GM18520 (cell line): ENCODE measurements around the gene CNN2.

Experiments
- ATAC-seq: cut with Tn5 transposase; IDR thresholded peaks from one replicate; pipeline ENCODE4 v1.9.1; 2021; ENCODE audit not compliant: unreplicated experiment

CNN2 gene

GRCh38 chr19:1026783-1027649 is 608 bp downstream of the CNN2 start:
- ATAC-seq, result no peak

DNA sequence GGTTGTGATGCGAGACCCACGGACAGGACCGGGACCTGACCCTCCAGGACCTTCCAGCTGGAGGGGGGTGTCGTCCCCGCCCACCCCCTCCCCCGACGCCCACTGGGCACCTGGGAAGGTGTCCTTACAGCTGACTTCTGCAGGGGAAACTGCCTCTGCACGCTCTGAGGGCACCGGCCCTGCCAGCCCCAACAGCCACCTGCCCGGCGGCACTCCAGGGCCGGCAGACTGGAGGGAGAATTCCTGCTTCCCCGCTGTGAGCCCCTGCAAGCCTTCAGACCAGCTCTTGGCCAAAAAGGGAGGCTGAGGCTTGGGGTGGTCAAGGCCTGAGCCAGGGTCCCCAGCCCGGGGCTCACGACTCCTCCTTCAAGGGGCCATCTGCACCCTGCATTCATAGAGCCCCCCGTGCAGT is 1.2 kb downstream of the CNN2 start:
- ATAC-seq, result no peak

- ATAC-seq, result no peak
Observed at GRCh38 chr19:1028062-1028926, 1.9 kb downstream of the CNN2 start.

DNA sequence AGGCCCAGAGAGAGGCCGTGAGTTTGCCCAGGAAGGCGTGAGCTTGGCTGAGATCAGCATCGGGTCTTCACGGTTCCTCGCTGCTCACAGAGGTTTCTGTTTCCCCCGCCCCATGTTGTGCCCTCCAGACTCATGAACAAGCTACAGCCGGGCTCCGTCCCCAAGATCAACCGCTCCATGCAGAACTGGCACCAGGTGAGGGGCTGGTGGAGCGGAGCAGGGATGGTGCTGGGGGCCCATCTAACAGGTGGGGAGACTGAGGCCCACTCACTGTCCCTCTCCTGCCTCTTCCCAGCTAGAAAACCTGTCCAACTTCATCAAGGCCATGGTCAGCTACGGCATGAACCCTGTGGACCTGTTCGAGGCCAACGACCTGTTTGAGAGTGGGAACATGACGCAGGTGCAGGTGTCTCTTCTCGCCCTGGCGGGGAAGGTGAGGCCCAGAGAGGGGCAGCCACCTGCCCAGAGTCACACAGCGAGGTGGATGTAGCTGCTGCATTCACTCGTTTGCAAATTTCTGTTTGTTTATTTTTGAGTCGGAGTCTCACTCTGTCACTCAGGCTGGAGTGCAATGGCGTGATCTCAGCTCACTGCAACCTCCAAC is 6.0 kb downstream of the CNN2 start:
- no peak for ATAC-seq

DNA sequence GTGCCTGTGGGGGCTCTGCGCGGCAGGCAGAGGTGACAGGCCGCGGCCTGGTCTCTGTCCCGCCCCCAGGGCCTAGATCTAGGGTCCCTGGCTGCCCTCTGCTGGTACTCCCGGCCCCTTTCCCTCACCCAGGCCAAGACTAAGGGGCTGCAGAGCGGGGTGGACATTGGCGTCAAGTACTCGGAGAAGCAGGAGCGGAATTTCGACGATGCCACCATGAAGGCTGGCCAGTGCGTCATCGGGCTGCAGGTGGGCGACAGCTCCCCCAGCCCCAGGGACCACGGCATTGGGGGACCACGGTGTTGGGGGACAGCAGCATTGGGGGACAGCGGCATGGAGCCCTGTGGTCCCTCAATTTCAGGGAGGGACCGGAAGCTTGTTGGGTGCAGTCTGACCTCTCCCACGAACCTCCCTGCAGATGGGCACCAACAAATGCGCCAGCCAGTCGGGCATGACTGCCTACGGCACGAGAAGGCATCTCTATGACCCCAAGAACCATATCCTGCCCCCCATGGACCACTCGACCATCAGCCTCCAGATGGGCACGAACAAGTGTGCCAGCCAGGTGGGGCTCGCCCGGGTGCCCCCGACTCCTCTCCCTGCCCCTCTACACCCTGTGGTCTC is 9.7 kb downstream of the CNN2 start:
- no peak for ATAC-seq

- no peak for ATAC-seq
Observed at GRCh38 chr19:1037621-1038064, 11.2 kb downstream of the CNN2 start.

DNA sequence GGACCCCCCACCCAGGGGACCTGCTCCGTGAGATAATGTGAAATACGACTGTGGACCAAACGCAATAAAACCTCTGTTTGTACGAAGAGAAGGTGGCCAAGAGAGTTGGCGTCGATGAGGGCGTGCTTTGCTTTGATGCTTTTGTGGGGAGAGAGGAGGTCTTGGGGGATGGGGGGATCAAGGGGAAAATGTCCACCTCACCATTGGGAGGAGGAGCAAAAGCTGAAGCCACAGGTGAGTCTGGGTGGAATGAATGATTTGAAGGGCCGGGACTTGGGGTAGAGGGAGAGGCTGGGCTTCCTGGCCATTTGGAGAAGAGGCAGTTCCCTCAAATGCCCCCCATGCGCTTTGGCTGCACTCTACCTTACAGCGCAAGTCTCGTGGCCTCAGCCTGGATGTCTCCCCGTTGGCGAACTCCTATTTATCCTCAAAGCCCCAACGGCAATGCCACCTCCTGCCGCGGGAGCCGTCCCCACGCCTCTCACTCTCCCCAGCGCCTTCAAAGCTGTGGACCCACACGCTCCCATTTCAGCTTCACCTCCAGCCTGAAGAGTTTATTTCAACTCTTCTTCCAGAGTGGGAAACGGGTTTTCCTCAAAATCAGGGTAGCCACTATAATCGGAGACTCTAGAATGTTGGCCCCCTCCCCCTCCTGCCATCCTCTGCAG is 12.7 kb downstream of the CNN2 start:
- no peak for ATAC-seq

DNA sequence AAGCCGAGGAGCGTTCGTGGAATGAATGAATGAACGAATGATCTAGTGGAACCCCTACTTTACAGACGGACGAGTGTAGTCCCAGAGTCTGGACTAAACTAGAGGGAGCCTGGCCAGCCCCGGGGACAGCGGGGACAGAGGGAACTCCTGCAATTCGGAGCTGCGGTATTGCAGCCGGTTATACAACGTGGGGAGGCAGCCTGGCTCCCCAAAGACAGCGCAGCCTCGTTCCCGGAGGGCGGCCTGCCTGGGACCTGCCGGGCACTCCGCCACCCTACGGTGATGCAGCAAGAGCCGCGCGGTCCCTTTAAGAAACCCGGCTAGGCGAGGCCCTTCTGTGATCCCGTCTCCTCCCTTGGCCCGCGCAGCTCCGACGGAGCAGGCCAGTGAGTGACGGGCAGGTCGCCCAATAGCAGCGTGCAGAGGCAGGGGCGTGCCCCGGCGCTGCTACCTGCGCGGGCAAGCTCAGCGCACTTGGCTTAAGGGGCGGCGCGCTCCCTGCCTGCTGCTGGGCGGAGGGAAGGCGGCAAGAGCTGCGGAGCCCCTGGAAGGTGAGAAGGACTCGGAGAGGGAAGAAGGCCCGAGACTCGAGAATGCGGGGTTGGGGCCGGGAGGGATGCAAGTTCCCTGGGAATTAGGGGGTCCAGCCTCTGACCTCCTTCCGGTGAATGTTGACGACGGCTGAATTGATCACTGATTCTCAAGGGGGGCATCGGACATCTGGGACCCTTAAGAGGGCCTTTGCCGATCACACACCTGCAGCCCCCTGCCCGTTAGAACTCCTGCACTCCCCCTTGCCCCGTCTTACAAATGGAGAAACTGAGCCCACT is 13.5 kb downstream of the CNN2 start, which contains the start of gene ABCA7:
Gene ABCA7, plus strand, starts transcription at position 462 of the 830 bp plus-strand sequence. CDS start 1,255 bp downstream, outside the sequence.
- peak; percentile 75 for ATAC-seq

DNA sequence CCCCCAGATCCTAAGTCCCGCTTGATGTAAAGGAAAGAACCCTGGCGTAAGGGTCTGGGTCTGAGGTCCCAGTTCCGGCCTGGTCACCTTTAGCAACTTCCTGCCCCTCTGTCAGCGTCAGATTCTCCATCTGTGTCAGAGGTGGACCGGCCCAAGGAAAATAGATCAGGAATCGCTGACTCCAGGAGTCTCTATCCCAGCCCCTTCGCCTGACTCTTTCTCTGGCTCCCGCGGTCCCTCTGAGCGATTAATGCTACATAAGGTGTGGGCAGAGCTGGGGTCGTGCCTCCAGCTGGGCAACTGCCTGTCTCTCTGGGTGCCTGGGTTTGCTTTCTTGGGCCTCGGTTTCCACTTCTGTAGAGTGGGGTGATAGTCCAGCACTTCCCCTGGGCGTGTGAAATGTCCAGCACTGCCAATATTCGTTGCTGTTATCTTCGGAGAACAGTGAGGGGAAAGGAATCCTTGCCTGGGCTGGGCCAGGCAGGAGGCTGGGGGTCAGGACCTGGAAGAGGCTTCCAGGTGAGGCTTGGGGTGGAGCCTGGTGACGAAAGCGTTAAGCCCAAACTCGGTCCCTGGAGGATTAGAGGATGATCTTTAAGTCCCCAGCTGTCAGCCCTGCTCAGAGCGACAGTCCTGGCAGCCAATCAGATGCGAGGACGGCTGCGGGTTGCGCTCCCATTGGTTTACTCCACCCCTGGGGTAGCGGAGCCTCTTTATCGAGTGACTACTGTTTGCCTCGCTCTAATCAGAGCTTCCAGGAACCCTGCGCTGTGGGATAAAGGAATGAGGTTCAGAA is 14.3 kb downstream of the CNN2 start:
- peak; percentile 43 for ATAC-seq

DNA sequence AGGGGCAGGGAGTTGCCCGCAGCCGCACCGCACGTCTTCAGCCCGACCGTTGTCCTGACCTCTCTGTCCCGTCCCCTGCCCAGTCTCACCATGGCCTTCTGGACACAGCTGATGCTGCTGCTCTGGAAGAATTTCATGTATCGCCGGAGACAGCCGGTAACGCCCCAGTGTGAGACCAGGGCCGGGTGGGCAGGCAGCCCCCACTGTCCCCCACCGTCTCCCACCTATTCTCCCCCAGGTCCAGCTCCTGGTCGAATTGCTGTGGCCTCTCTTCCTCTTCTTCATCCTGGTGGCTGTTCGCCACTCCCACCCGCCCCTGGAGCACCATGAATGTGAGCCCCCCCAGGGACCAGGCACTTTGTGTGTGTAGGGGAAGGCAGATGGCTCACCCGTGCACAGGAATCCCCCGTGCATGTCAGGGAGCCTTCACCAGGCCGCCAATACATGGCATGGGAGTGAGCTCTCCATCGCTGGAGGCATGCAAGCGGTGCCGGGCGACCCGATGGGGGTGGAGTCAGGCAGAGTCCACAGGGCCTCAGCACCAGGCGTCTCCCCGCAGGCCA is 14.9 kb downstream of the CNN2 start:
- ATAC-seq, result no peak

DNA sequence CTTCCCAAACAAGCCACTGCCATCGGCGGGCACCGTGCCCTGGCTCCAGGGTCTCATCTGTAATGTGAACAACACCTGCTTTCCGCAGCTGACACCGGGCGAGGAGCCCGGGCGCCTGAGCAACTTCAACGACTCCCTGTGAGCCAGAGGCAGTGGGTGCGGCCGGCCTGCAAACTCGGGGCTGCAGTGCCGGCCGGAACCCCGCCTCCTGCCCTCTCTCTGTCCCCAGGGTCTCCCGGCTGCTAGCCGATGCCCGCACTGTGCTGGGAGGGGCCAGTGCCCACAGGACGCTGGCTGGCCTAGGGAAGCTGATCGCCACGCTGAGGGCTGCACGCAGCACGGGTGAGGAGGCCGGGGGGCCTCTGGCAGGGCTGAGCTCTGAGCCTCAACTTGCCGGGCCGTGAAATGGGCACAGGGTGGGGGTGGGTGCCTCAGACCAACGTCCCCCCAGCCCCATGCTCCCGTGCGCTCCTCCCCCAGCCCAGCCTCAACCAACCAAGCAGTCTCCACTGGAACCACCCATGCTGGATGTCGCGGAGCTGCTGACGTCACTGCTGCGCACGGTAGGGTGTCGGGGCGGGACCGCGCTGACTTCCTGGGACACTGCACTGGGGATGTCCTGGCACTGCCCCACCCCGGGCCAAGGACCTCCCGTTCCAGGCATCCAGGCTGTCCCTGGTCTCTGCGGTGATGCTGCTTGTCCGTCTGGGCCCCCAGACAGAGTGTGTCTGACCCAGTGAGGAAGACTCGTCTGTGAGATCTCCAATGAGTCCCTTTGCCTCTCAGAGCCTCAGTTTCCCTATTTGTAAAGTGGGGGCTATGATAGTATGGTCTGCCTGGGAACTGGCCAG is 15.7 kb downstream of the CNN2 start:
- no peak for ATAC-seq

GRCh38 chr19:1042689-1043511 is 16.5 kb downstream of the CNN2 start:
- no peak for ATAC-seq

GRCh38 chr19:1045247-1045603 is 18.8 kb downstream of the CNN2 start:
- no peak for ATAC-seq

DNA sequence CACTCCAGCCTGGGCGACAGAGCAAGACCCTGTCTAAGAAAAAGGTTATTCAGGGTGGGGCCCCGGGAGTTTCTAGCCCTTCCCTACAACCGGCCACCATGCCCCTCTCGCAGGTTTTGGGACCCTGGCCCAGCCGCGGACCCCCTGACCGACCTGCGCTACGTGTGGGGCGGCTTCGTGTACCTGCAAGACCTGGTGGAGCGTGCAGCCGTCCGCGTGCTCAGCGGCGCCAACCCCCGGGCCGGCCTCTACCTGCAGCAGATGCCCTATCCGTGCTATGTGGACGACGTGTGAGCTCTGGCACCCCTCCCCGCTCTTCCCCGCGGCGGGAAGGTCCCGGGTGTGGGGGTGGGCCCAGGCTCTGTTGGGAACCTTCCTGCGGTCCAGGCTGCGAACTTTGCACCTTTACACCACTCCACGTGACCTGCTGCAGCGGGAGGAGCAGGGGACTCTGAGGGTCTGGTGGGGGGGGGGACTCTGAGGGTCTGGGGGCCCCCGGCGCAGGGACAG is 19.8 kb downstream of the CNN2 start:
- no peak for ATAC-seq

- no peak for ATAC-seq
Observed at GRCh38 chr19:1046836-1047695, 20.7 kb downstream of the CNN2 start.
